ENCODE measurements around the gene TCEANC2.
"Not testable (repeated sequence)": the region's sequence is repeated elsewhere in the genome, so short reads cannot be mapped to it uniquely, and the experiment has no call there.

Gene TCEANC2

GRCh38 chr1:54086754-54087153 is 33.3 kb downstream of the TCEANC2 start:
- no peak for DNase-seq (ENCODE audit: low read depth)

GRCh38 chr1:54088385-54088784 is 35.0 kb downstream of the TCEANC2 start:
- no peak for DNase-seq (ENCODE audit: low read depth)

GRCh38 chr1:54091666-54092065 is 38.3 kb downstream of the TCEANC2 start:
- DNase-seq (ENCODE audit: low read depth), result no peak

GRCh38 chr1:54094001-54094729 is 40.8 kb downstream of the TCEANC2 start:
- DNase-seq (ENCODE audit: low read depth), result no peak

GRCh38 chr1:54094730-54095105 is 41.3 kb downstream of the TCEANC2 start:
- not testable (repeated sequence) for DNase-seq (ENCODE audit: low read depth)

GRCh38 chr1:54095546-54096226 is 42.3 kb downstream of the TCEANC2 start:
- no peak for DNase-seq (ENCODE audit: low read depth)

- DNase-seq (ENCODE audit: low read depth), result no peak
Measured at GRCh38 chr1:54096227-54096876, 42.9 kb downstream of the TCEANC2 start.

GRCh38 chr1:54096877-54097240 is 43.5 kb downstream of the TCEANC2 start:
- no peak for DNase-seq (ENCODE audit: low read depth)

GRCh38 chr1:54099061-54099610 is 45.7 kb downstream of the TCEANC2 start:
- no peak for DNase-seq (ENCODE audit: low read depth)

- DNase-seq (ENCODE audit: low read depth), result no peak
Measured at GRCh38 chr1:54100500-54100899, 47.1 kb downstream of the TCEANC2 start.

- no peak for DNase-seq (ENCODE audit: low read depth)
Measured at GRCh38 chr1:54103414-54103813, 50.0 kb downstream of the TCEANC2 start.

GRCh38 chr1:54104613-54105012 is 51.2 kb downstream of the TCEANC2 start:
- not testable (repeated sequence) for DNase-seq (ENCODE audit: low read depth)

- no peak for DNase-seq (ENCODE audit: low read depth)
Measured at GRCh38 chr1:54105080-54105479, 51.7 kb downstream of the TCEANC2 start.

- no peak for DNase-seq (ENCODE audit: low read depth)
Measured at GRCh38 chr1:54105736-54106269, 52.4 kb downstream of the TCEANC2 start.

GRCh38 chr1:54107131-54107530 is 53.7 kb downstream of the TCEANC2 start:
- DNase-seq (ENCODE audit: low read depth), result no peak

GRCh38 chr1:54108156-54108555 is 54.7 kb downstream of the TCEANC2 start:
- no peak for DNase-seq (ENCODE audit: low read depth)

GRCh38 chr1:54109129-54110090 is 56.0 kb downstream of the TCEANC2 start:
- no peak for DNase-seq (ENCODE audit: low read depth)

GRCh38 chr1:54110996-54111395 is 57.6 kb downstream of the TCEANC2 start:
- DNase-seq (ENCODE audit: low read depth), result no peak

- no peak for DNase-seq (ENCODE audit: low read depth)
Measured at GRCh38 chr1:54111624-54112023, 58.2 kb downstream of the TCEANC2 start.

GRCh38 chr1:54112027-54112426 is 58.6 kb downstream of the TCEANC2 start:
- DNase-seq (ENCODE audit: low read depth), result no peak

- no peak for DNase-seq (ENCODE audit: low read depth)
Measured at GRCh38 chr1:54112705-54113368, 59.4 kb downstream of the TCEANC2 start.
